ENCODE results near the gene NUP43. TPM values are rescaled to one million over a fixed set of nuclear protein-coding genes. Genes with fewer than 3 reads are reported as not detected.

NUP43 gene
- polyA plus RNA-seq, 1 donor from 2014 or later = 26.9 TPM

GRCh38 chr6:149727793-149728498, 18.4 kb downstream of the NUP43 start:
- no peak for TF ChIP-seq SMC3 (conservative IDR thresholded peaks at IDR 0.05; ENCODE audit: poor library complexity)
- no peak for TF ChIP-seq CTCF (IDR thresholded peaks at IDR 0.05; ENCODE audit: poor library complexity, severe bottlenecking)
- no peak for TF ChIP-seq MXI1 (conservative IDR thresholded peaks at IDR 0.05; ENCODE audit: poor library complexity, severe bottlenecking)
- no peak overlapping the region for H3K9ac ChIP-seq (ENCODE audit: low read length)
- H3K9me3 ChIP-seq (ENCODE audit: low read length) = no peaks in the 10 kb centered on the region
- no peaks in the 10 kb centered on the region for H3K79me2 ChIP-seq (replicated peaks; ENCODE audit: insufficient read depth, low read length)
- H3K9me2 ChIP-seq (ENCODE audit: insufficient read depth, low read length) = no peaks in the 10 kb centered on the region
- no peaks in the 10 kb centered on the region for H3K27me3 ChIP-seq (ENCODE audit: insufficient read depth, low read depth, low read length)
- H3F3A ChIP-seq (ENCODE audit: insufficient read depth, low read length, poor library complexity, severe bottlenecking) = no peaks in the 10 kb centered on the region
- H3K27ac ChIP-seq (ENCODE audit: low read length) = no peak overlapping the region
- H3K4me2 ChIP-seq (ENCODE audit: low read length) = no peak overlapping the region
- H4K20me1 ChIP-seq (ENCODE audit: insufficient read depth) = no peaks in the 10 kb centered on the region
- no peak overlapping the region for H3K4me3 ChIP-seq (ENCODE audit: low read length)
- H3K36me3 ChIP-seq (ENCODE audit: insufficient read depth, low read length) = no peaks in the 10 kb centered on the region
- no peak overlapping the region for H2AFZ ChIP-seq (ENCODE audit: low read depth, low read length)

GRCh38 chr6:149725785-149726184, 20.5 kb downstream of the NUP43 start:
- no peaks in the 10 kb centered on the region for H3K36me3 ChIP-seq (ENCODE audit: insufficient read depth, low read length)
- no peaks in the 10 kb centered on the region for H3K9me2 ChIP-seq (ENCODE audit: insufficient read depth, low read length)
- H3F3A ChIP-seq (ENCODE audit: insufficient read depth, low read length, poor library complexity, severe bottlenecking) = no peaks in the 10 kb centered on the region
- H3K9me3 ChIP-seq (ENCODE audit: low read length) = no peaks in the 10 kb centered on the region
- H2AFZ ChIP-seq (ENCODE audit: low read depth, low read length) = no peak overlapping the region
- no peaks in the 10 kb centered on the region for H3K79me2 ChIP-seq (replicated peaks; ENCODE audit: insufficient read depth, low read length)
- H3K9ac ChIP-seq (ENCODE audit: low read length) = no peak overlapping the region
- no peak overlapping the region for H3K4me2 ChIP-seq (ENCODE audit: low read length)
- H3K27ac ChIP-seq (ENCODE audit: low read length) = no peak overlapping the region
- no peaks in the 10 kb centered on the region for H4K20me1 ChIP-seq (ENCODE audit: insufficient read depth)
- no peaks in the 10 kb centered on the region for H3K27me3 ChIP-seq (ENCODE audit: insufficient read depth, low read depth, low read length)
- no peak for TF ChIP-seq RAD21 (conservative IDR thresholded peaks at IDR 0.05)
- H3K4me3 ChIP-seq (ENCODE audit: low read length) = no peak overlapping the region

GRCh38 chr6:149723771-149724417, 22.4 kb downstream of the NUP43 start:
- no peaks in the 10 kb centered on the region for H3K9me2 ChIP-seq (ENCODE audit: insufficient read depth, low read length)
- H4K20me1 ChIP-seq (ENCODE audit: insufficient read depth) = no peaks in the 10 kb centered on the region
- TF ChIP-seq POLR2AphosphoS5 (IDR thresholded peaks at IDR 0.05) (no peak), RAD21 (conservative IDR thresholded peaks at IDR 0.05) (peak; percentile 34), CTCF (IDR thresholded peaks at IDR 0.05; ENCODE audit: poor library complexity, severe bottlenecking) (peak; percentile 54), EZH2 (IDR thresholded peaks at IDR 0.05; ENCODE audit: borderline replicate concordance, insufficient read depth, low read length, poor library complexity, severe bottlenecking) (no peak)
- no peak overlapping the region for H2AFZ ChIP-seq (ENCODE audit: low read depth, low read length)
- no peaks in the 10 kb centered on the region for H3K79me2 ChIP-seq (replicated peaks; ENCODE audit: insufficient read depth, low read length)
- H3F3A ChIP-seq (ENCODE audit: insufficient read depth, low read length, poor library complexity, severe bottlenecking) = no peaks in the 10 kb centered on the region
- H3K36me3 ChIP-seq (ENCODE audit: insufficient read depth, low read length) = no peaks in the 10 kb centered on the region
- no peaks in the 10 kb centered on the region for H3K27me3 ChIP-seq (ENCODE audit: insufficient read depth, low read depth, low read length)
- H3K4me3 ChIP-seq (ENCODE audit: low read length) = no peak overlapping the region
- no peaks in the 10 kb centered on the region for H3K9me3 ChIP-seq (ENCODE audit: low read length)
- no peak overlapping the region for H3K4me2 ChIP-seq (ENCODE audit: low read length)
- H3K9ac ChIP-seq (ENCODE audit: low read length) = no peak overlapping the region
- H3K27ac ChIP-seq (ENCODE audit: low read length) = no peak overlapping the region
